B cell (primary cell): ENCODE data around the gene ZFR. TPM values are rescaled to one million over a fixed set of nuclear protein-coding genes. Genes with fewer than 3 reads are reported as not detected.
A peak's percentile ranks its signal among the peaks of the same experiment; 100 is the strongest.

Experiments
- ATAC-seq: fragments of 200-7000 bp; cut with Tn5 transposase; one replicate; pipeline ENCODE4 v1.10.0; 2021; ENCODE audit warnings: low read depth, mild to moderate bottlenecking, moderate number of reproducible peaks, moderate library complexity
- CTCF ChIA-PET: fragments of 350-600 bp; sonication (Branson Sonifier 250); formaldehyde crosslinking; loops from one replicate; lab custom pipeline; 2021; ENCODE audit warnings: antibody characterized with exemption, inconsistent platforms; lab: Charles Lee
- POLR2A ChIA-PET: fragments of 350-600 bp; sonication (Branson Sonifier 250); formaldehyde crosslinking; loops from one replicate; lab custom pipeline; 2021; ENCODE audit warnings: antibody characterized with exemption; lab: Charles Lee
- DNase-seq: peaks from one replicate; pipeline ENCODE4 v3.0.0; 2013
- H2AFZ ChIP-seq: 2 replicates; pipeline ENCODE4 v1.6.1; 2012; ENCODE audit warnings: mild to moderate bottlenecking, low read depth, low read length; ENCODE audit not compliant: insufficient read depth, poor library complexity, severe bottlenecking
- H3K27ac ChIP-seq, 2 donors: 1 replicate in 1 of 2; 2 replicates in 1 of 2; pipeline ENCODE4 v1.5.1; 2012 to 2013; ENCODE audit warnings: low read length in 2 of 2, mild to moderate bottlenecking in 2 of 2, moderate library complexity in 1 of 2
- H3K27me3 ChIP-seq, 4 experiments: fragments of 200-600 bp in 1 of 4; sonication (generic) in 1 of 4; replicated peaks in 1 of 4; 1 replicate in 2 of 4; 2 replicates in 2 of 4; pipeline versions ENCODE4 v1.6.1 to v1.7.0; 2013 to 2016; ENCODE audit warnings: low read length in 3 of 4, mild to moderate bottlenecking in 2 of 4, mixed read lengths in 1 of 4, moderate library complexity in 1 of 4; ENCODE audit not compliant: insufficient read depth in 4 of 4, control insufficient read depth in 3 of 4; ENCODE audit errors: control extremely low read depth in 1 of 4
- H3K36me3 ChIP-seq, 2 experiments: replicated peaks in 1 of 2; 1 replicate in 1 of 2; 2 replicates in 1 of 2; pipeline versions ENCODE4 v1.6.1 to v1.7.1; 2013; ENCODE audit warnings: low read length in 1 of 2; ENCODE audit not compliant: insufficient read depth in 2 of 2, control insufficient read depth in 1 of 2; ENCODE audit errors: control extremely low read depth in 1 of 2, extremely low read depth in 1 of 2
- H3K4me1 ChIP-seq, 2 donors: fragments of 200-600 bp in 1 of 2; sonication (generic) in 1 of 2; 1 replicate in 1 of 2; 2 replicates in 1 of 2; pipeline versions ENCODE4 v1.5.1 to v1.6.1; 2013 to 2017; ENCODE audit warnings: low read length in 2 of 2; ENCODE audit not compliant: control insufficient read depth in 2 of 2, insufficient read depth in 2 of 2
- H3K4me2 ChIP-seq: replicated peaks from 2 replicates; pipeline ENCODE3; 2012; ENCODE audit warnings: mild to moderate bottlenecking, low read depth, low read length; ENCODE audit not compliant: poor library complexity, severe bottlenecking
- H3K4me3 ChIP-seq, 5 experiments: fragments of 200-600 bp in 1 of 5; sonication (generic) in 1 of 5; 1 replicate in 3 of 5; 2 replicates in 2 of 5; pipeline versions ENCODE4 v1.5.1 to v1.7.0; 2011 to 2016; ENCODE audit warnings: low read length in 4 of 5, mild to moderate bottlenecking in 4 of 5, low read depth in 2 of 5, control low read depth in 1 of 5, moderate library complexity in 1 of 5; ENCODE audit not compliant: insufficient read depth in 1 of 5; ENCODE audit errors: control extremely low read depth in 1 of 5, extremely low read depth in 1 of 5
- H3K79me2 ChIP-seq: fragments of 200-600 bp; sonication (generic); one replicate; pipeline ENCODE4 v1.6.0; 2016; ENCODE audit warnings: low read length; ENCODE audit not compliant: control insufficient read depth, insufficient read depth
- H3K9ac ChIP-seq: fragments of 200-600 bp; sonication (generic); 2 replicates; pipeline ENCODE4 v1.6.1; 2017; ENCODE audit warnings: mild to moderate bottlenecking, low read length, moderate library complexity
- H3K9me3 ChIP-seq, 3 donors: one replicate each; pipeline versions ENCODE4 v1.6.1 to v1.7.1; 2013; ENCODE audit warnings: low read length in 2 of 3; ENCODE audit not compliant: control insufficient read depth in 2 of 3, insufficient read depth in 1 of 3; ENCODE audit errors: control extremely low read depth in 1 of 3
- H4K20me1 ChIP-seq: 2 replicates; pipeline ENCODE4 v1.6.0; 2012; ENCODE audit warnings: mild to moderate bottlenecking, low read length; ENCODE audit not compliant: insufficient read depth, control insufficient read depth, poor library complexity, severe bottlenecking
- H3K27ac Mint-ChIP-seq: one replicate; pipeline ENCODE4 v1.8.0; 2021; ENCODE audit warnings: mixed read lengths
- H3K27me3 Mint-ChIP-seq: one replicate; pipeline ENCODE4 v1.8.0; 2021; ENCODE audit warnings: mixed read lengths
- H3K4me1 Mint-ChIP-seq: one replicate; pipeline ENCODE4 v1.8.0; 2021; ENCODE audit warnings: mixed read lengths
- H3K4me3 Mint-ChIP-seq: one replicate; pipeline ENCODE4 v1.8.0; 2021; ENCODE audit warnings: mixed read lengths
- H3K9me3 Mint-ChIP-seq: one replicate; pipeline ENCODE4 v1.8.0; 2022; ENCODE audit warnings: mixed read lengths; ENCODE audit not compliant: insufficient read depth
- EZH2 ChIP-seq: IDR thresholded peaks from 2 replicates; pipeline ENCODE4 v1.6.1; 2012; ENCODE audit warnings: borderline replicate concordance, low read depth, mild to moderate bottlenecking, moderate library complexity, low read length; ENCODE audit not compliant: insufficient read depth, poor library complexity, severe bottlenecking
- WGBS: methylation state at CpG from one replicate; pipeline ENCODE4 v1.1.5; 2013; ENCODE audit warnings: missing lambda C conversion rate; ENCODE audit not compliant: insufficient coverage; 5-methylcytosine and 5-hydroxymethylcytosine counted together
- intact Hi-C: fragments of 100-400 bp; cut with micrococcal nuclease; formaldehyde crosslinking; loops from one replicate; pipeline ENCODE4 v1.10.0; 2022
- polyA plus RNA-seq: library from polyadenylated mRNA; depleted of rRNA; stranded (reverse); fragments of >200 nt; gene quantifications from 2 replicates; pipeline ENCODE4 v1.2.3, GENCODE V29; 2012
- total RNA-seq, 2 donors: library from RNA; stranded (reverse); fragments of 120-200 nt in 1 of 2; gene quantifications; 1 replicate in 1 of 2; 2 replicates in 1 of 2; pipeline versions ENCODE4 v1.2.3 to v1.2.4, GENCODE V29; 2013 to 2022
- TF ChIP-seq, protein P1 (sequence below): fragments of 200-600 bp; IDR thresholded peaks from one replicate; pipeline ENCODE4 v1.8.0; 2022; ENCODE audit warnings: antibody characterized with exemption, mild to moderate bottlenecking

The ZFR gene
- total and polyA plus RNA-seq, 2 donors (not counting 1 experiment from before 2014, with no cell fraction given), result 31.4 to 69.0 TPM

DNA sequence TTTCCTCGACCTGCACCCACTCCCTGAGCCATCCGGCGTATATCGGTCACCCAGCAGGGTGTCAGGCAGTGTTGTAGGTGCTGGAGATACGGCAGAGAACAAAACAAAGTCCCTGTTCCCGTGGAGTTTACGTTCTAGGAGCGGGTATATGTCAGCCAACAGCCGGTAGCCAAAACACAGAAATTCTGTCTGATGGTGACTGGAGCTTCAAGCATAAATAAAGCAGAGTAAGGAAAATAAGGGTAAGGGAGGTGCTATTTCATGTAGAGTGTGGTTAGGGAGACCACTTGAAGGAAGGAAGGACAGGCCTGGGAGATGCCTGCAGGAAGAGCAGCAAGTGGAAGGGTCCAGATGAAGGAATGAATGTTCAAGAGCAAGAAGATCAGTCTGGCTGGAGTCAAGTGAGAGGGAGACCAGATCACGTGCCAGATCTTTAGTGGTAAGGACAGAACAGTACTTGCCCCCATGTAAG, 783 bp upstream of the ZFR start:
- intact Hi-C loops, result loop anchor here (5.0 kb wide), 1 partner anchor 42 kb away; no protein-coding TSS in a partner anchor
- POLR2A ChIA-PET, result interaction anchor here (0.6 to 1.1 kb wide), 2 partner anchors 140 to 270 kb away, joined by 3 to 8 read pairs; partner anchors contain the start of gene SUB1
- Histone ChIP-seq H3K9me3 (no peaks in the 10 kb centered on the region), H3K4me2 (peak overlapping the region; percentile 85), H2AFZ (peak overlapping the region; percentile 89), H3K4me1 (peaks cover 36 to 42% of the 10 kb centered on the region in 2 donors), H4K20me1 (peaks cover 6% of the 10 kb centered on the region), H3K27ac (peak overlapping the region in 1 of 2 donors; percentile 92), H3K27me3 (no peaks in the 10 kb centered on the region), H3K79me2 (peaks cover 46% of the 10 kb centered on the region), H3K36me3 (no peaks in the 10 kb centered on the region), H3K9ac (no peak overlapping the region), H3K4me3 (peak overlapping the region in 1 of 5 experiments; percentile 74)
- H3K27ac Mint-ChIP-seq, result peak overlapping the region; percentile 96
- DNase-seq, result peak; percentile 25
- no peaks in the 10 kb centered on the region for H3K27me3 Mint-ChIP-seq
- H3K4me1 Mint-ChIP-seq, result peaks cover 55% of the 10 kb centered on the region
- no peaks in the 10 kb centered on the region for H3K9me3 Mint-ChIP-seq
- 87% methylated on average over 7 of the region's 10 CpGs for WGBS
- peak overlapping the region; percentile 91 for H3K4me3 Mint-ChIP-seq
- CTCF ChIA-PET, result interaction anchor here (0.6 to 1.6 kb wide), 5 partner anchors 44 to 1556 kb away, joined by 3 to 8 read pairs (median 4); partner anchors contain the start of gene SUB1
- no peak for TF ChIP-seq EZH2
- TF ChIP-seq, protein P1, sequence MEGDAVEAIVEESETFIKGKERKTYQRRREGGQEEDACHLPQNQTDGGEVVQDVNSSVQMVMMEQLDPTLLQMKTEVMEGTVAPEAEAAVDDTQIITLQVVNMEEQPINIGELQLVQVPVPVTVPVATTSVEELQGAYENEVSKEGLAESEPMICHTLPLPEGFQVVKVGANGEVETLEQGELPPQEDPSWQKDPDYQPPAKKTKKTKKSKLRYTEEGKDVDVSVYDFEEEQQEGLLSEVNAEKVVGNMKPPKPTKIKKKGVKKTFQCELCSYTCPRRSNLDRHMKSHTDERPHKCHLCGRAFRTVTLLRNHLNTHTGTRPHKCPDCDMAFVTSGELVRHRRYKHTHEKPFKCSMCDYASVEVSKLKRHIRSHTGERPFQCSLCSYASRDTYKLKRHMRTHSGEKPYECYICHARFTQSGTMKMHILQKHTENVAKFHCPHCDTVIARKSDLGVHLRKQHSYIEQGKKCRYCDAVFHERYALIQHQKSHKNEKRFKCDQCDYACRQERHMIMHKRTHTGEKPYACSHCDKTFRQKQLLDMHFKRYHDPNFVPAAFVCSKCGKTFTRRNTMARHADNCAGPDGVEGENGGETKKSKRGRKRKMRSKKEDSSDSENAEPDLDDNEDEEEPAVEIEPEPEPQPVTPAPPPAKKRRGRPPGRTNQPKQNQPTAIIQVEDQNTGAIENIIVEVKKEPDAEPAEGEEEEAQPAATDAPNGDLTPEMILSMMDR, result no peak
- no peak for ATAC-seq
